Embryonic facial prominence (tissue), 1 donor: ENCODE data around the gene DOCK8.
"Not testable (repeated sequence)": the region's sequence is repeated elsewhere in the genome, so short reads cannot be mapped to it uniquely, and the experiment has no call there.

ENCODE experiments used
- DNase-seq: peaks from one replicate; pipeline ENCODE4 v3.0.0-alpha.2; 2016; ENCODE audit errors: extremely low spot score

Gene DOCK8

DNA sequence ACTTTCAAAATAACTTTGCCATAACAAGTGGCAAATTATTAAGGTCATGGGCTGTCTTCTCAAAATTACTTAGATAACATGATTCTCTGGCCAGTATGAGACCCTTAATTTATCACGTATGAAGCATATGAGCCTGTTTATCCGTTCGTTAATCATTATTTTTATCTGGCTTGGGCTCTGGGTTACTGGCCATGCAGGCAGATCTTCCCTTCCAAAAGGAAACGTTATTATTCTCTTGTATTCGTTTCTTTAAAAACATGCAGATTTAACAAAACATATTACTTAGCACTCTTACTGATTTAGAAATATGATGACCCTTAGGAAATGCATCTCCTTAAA, 148.6 kb downstream of the DOCK8 start:
- no peak for DNase-seq

DNA sequence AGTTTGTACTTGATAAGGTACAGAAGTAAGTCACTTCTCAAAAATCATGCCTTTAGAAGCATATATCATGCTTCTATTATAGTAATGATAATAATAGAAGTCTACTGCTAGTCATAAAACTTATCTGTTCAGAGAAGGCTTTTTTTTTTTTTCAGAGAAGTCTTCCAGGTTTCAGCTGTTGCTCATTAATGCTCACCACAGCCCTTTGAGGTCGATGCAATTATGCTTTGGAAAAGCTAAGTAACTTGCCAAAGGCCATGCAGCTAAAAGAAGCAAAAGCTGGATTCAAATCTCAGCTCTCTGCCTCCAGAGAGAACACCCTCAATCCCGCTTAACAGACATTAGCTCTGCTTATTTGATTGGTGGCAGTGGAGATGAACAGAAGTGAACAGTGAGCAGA, 150.8 kb downstream of the DOCK8 start:
- no peak for DNase-seq

DNA sequence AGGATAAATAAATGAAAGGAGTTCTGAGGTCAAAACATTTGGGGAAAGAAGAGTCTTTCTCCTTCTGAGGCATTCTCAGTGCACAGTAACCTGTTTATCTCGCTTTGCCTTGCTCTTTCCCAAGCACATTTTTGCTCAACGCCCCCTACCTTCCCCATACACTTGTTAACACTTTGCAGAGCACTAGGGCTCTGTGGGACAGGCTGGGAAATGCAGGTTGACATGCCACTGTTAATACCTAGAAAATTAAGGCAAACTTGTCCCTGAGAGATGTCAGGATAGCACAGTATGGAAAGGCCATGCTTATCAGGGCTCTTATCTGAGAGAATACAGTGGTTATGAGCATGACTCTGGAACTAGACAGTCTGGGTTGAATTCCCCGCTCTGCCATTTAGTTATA, 152.0 kb downstream of the DOCK8 start:
- DNase-seq = no peak

DNA sequence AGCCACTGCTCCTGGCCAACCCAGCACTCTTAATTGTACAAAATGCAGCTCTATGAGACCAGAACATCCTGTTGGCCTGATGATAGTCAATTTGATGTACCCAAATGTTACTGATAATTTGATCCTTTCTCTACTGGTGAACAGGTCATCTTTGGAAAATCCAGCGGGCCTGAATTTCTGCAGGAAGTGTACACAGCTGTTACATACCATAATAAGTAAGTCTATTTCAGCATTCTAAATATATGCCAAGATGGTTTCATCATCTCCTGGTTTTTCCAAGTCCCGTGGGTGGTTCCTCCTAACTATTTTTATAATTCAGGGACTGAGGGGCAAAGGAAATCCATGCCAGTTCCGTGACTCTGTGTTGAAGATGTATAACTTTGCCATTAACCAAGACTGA, 155.4 kb downstream of the DOCK8 start:
- DNase-seq = no peak

DNA sequence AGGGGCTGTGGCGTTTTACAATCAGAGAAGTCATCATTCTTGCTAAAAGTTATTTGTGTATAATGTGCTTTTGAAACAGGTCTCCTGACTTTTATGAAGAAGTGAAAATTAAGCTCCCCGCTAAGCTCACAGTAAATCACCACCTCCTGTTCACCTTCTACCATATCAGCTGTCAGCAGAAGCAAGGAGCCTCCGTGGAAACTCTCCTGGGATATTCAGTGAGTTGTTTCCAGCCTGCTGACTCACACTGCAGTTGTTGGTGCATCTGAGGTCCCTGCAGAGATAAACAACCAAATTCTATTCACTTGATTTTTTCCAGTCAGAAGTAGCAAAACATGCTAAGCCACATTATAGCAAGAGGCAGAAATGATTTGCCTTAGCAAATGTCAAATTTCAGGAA, 156.7 kb downstream of the DOCK8 start:
- no peak for DNase-seq

DNA sequence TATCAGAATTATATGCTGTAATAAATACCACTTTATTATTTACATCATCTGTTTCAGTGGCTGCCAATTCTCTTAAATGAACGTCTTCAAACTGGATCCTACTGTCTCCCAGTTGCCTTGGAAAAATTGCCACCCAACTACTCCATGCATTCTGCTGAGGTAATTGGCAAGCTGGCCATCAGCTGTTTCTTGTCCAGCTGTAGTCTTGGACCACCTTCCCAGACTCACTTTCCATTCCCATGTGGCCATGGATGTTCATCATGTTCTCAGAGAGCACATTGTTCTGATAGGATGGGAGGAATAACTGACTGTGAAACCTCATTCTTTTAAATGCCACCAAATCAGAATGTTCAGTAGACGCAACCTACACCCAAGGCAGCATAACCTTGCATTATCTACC, 157.5 kb downstream of the DOCK8 start:
- DNase-seq = no peak

DNA sequence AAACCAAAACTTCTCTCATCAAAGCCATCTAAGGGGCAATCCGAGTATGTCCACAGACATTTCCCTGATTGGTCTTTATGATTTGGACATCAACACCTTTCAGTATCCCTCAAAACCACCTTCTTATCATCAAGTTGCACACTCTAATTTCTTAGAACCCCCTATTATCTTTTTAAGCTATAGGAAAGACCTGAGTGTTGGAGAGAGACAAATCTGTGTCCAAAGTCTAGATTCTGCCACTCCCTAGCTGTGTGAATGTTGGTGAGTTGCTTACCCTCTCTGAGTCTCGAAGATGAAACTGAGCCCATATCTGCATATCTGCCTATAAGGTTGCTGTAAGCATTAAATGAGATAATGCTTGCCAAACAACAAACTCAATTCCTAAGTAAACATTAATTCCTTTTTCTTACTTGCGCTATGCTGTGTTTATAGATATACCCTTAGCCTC, 159.1 kb downstream of the DOCK8 start:
- DNase-seq = no peak

DNA sequence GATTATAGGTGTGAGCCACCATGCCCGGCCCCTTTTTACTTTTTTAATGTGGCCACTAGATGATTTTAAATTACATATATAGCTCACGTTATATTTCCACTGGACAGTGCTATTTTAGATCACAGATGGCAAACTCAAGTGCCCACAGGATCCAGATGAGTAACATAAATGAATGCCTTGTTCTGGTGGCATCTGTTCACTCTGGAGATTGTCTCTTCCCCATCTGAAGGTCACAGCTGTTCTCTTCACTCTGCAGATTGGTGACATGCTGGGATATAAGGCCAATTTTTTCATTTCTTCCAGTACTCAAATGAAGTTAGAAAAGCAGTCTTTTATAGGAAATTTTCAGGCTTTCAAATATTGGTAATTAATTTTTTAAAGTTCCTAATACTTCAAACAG, 160.1 kb downstream of the DOCK8 start:
- no peak for DNase-seq

DNA sequence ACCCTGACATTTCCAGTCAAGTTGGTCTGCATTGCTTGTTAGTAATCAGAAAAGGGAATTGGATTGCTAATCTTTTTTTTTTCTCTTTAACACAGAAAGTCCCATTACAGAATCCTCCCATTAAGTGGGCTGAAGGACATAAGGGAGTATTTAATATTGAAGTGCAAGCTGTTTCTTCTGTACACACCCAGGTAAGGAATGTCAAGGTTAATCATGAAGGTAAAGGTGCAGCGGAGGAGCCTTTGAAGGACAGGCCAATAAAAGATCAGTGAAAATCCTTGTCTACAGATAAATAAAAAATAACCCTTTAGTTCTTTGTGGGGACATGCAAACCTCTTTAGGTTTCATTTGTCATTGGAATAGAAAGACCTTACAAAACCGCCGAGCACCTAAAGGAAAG, 161.4 kb downstream of the DOCK8 start:
- no peak for DNase-seq

DNA sequence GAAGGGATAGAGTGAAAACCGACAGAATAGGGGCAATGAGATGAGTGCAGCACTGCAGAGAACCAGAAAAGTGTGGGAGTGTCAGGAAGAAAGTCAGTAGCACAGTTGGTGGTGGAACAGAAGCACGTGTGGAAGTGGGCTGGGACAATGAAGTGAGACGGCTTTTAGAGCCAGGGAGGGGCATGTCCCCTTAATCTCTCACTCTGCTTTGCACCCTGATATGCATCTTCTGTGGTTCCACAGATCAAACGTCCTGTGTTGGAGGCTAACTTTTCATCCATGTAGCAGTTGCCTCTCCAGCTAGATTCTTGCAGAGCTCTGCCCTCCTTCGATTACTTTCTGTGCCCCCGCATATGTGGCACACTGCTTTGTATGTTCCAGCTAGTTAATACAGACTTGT, 163.6 kb downstream of the DOCK8 start:
- DNase-seq = no peak

DNA sequence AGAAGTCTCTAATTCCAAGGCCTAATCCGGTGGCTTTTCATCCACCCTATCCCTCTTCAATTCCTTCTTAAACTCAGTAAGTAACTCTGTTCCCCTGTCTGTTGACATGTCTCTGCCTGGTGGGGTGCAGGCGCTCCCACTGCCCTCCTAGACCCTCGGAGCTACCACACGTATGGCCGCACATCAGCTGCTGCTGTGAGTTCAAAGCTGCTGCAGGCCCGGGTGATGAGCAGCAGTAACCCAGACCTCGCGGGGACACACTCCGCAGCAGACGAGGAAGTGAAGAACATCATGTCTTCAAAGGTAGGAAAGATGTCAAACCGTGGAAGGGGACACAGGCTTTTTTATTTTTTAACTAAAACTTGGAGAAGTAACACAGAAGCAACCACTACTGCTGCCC, 167.7 kb downstream of the DOCK8 start:
- no peak for DNase-seq

DNA sequence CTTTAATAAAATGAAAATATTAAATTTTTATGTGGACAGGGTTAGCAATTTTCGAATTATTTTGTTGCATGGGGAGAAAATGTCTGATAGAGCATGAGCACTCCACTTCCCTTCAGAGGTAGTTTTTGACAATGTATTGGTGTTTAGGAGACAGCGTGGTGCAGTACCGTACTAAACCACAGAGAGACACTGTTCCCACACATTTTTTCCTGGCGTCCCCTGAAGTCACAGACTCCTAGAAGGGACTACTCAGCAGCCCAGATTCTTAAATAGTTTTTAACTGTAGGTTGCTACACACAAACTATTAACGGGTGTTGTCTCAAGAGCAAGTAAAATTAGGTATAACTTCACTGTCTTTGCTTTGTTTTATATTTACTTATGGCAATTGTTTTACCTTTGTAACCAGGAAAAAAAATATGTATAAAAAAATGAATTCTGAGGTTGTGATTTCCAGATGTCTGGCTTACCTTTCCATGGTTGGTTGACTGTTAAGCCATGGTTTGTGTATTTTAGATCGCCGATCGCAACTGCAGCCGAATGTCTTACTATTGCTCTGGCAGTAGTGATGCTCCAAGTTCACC, 171.2 kb downstream of the DOCK8 start:
- DNase-seq = peak; percentile 53

DNA sequence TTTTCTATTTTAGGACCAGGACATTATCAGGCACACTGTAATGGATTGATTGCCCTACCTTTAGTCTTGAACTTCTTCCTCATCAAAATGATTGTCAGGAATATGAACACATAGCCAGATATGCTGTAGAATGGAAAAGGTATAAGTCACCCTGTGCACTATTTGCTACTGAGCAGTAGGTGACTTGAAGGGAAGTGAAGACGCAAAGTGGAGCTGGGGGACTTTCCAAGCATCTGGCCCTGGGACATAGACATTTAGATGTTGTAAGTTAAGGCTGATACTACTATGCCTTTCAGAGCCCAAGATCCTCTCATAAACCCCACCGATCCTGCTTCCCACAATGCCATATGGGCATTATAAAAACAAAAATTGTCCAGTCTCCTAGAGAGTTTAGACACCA, 174.5 kb downstream of the DOCK8 start:
- DNase-seq = no peak

DNA sequence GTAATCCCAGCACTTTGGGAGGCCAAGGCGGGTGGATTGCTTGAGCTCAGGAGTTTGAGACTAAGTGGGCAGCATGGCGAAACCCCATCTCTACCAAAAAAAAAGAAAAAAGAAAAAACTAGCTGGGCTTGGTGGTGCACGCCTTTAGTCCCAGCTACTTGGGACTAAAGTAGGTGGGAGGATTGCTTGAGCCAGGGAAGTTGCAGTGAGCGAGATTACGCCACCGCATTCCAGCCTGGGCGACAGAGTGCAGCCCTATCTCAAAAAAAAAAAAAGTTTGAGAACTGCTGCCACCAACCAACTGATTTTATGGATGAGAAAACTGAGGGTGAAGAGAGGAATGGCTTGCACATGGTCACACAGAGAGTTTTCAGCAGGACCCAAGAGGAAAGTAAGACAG, 175.1 kb downstream of the DOCK8 start:
- DNase-seq = no peak

DNA sequence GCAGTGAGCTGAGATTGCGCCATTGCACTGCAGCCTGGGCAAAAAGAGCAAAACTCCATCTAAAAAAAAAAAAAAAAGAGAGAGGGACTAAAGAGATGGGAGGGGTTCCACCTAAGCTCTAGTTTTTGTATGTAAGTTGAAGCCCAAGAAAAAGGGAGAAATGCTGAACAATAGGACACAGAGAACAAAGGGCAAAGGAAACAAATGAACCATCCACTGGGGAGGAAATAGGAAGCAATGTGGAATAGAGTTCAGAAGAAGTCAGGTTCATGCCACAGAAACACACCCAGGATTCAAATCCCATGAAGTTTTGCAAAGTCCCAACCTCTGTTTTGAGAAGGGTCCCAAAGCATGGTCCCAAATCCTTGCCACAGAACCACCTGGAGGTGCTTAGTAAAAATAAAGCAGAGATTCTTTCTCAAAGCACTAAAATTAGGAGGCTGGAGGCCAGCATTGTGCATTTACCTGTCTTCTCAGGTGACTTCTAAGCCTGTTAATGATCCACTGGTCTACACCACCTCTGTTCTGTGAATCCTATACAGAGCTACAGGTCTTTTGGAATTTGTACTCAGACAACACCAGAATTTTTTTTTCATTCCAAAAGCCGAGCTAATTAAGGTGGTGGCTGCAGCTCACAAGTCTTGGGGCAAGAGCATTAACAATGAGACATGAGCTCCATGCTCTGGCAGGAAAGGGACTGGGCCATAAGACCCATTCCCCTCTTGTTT, 177.6 kb downstream of the DOCK8 start:
- no peak for DNase-seq

DNA sequence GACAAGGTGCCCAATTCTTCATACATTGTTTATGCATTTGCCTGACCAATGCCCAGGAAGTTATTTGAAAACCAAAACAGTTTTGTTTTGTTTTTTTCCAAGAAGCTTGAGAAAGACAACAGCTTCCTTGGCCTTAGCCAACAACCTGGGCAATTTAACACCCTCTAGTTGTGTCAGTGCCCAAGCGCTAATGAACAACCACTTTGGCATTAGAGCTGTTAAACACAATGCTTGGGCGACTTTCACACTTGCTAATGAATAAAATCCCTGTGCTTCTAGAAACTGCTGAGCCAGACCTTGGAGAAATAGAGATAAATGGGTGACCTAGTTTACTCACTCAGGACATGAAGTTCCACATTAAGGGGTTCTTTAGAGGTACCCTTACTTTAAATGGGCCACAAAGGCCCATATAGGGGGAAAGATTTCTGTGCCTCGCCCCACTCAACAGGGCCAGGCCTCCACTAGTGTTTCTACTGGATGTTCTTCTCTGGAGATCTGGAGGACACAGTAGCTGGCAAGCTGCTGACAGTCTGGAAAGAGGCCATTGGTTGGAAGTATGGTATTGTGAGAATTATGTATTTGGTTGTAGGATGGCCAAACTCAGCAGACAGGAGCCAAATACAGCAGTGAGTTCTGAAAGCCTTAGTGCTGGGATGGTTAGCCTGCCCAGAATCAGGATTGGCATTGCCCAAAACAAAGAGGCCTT, 179.8 kb downstream of the DOCK8 start:
- DNase-seq = no peak

DNA sequence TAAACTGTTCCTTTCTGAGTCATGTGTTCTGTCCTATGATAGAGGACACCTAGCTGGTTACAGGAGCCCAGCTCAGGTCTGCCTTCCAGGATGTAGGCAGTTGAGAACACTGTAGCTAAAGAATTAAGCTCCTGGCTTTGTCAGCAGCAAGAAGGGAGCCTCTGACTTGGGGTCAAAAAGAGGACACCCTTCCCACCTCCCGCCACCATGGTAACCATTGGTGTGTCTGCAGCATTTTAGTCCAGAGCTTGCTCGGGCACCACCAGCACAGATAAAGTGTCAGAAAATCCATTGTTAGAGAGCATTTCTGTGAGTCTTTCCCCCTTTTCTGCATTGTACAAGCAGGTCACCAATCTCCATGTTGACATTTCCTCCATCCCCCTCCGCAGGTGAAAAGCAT, 181.7 kb downstream of the DOCK8 start:
- DNase-seq = no peak

DNA sequence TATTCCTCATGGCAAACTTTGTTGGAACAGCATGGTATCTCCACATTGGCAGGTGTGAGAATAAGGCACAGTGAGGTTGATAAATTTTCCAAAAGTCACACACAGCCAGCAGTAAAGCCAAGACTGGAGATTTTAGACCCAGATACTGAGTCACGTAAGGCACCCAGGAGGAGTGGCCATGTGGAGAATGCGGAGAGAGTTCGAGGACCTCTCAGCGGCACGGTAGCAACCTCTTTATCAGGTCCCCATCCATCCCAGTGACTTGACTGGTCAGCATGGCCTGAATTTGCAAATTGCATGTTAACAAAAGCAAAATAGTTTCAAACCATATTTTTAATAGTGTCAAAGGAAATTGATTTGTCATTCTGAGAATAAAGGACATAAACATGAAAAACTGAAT, 183.4 kb downstream of the DOCK8 start:
- DNase-seq = no peak

DNA sequence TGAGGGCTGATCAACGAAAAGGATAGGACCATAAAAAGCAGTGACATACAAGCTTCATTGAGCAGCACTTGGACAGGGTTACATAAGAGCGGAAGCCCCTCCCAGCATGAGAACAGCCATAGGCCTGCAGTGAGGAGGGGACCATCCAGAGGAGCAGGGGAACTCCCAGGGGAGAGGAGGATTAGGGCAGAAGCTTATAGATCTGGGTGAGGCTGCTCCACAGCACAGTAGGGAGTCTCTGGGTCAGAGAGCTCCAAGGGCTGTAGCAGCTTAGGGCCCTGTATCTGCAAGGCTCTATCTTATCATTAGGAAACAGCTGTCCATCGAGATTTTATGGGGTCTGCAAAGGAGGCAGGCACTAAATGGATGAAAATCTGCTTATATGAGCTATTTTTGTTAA, 186.6 kb downstream of the DOCK8 start:
- no peak for DNase-seq

DNA sequence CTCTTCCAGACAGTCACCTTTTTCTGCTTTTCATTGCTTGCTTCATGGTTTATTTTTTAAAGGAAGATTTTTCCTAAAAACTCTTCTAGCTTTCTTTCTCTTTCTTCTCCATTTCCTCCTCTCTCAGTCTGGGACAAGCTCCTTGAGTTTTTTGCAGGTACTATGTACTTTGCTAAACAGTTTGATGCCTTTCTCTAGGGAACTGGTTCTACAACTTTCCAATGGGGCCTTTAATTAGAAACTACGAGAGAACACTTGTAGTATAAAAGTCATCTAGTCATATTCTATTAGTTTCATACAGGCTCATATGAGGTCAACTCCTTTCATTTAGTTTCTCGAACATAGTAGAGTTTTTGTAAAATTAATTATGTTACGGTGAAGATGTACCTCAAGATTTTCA, 189.6 kb downstream of the DOCK8 start:
- DNase-seq = no peak

DNA sequence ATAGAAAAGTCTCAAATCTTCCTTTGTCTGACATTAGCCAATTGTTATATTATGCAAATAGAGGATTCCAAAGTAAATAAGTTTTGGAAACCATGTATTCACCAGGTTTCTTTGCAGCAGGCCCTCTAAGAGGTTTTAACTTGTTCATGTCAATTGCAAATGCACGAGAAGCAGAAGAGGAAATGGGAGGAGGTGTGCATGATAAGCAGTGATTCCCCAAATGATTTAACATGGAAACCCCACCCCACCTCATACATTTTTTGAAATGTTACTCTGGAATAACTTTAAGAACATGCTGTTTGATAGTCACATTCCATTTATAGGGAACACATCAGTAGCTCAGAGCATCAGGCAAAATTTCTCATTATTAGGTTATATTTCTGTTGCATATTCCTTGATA, 190.7 kb downstream of the DOCK8 start:
- DNase-seq = no peak

DNA sequence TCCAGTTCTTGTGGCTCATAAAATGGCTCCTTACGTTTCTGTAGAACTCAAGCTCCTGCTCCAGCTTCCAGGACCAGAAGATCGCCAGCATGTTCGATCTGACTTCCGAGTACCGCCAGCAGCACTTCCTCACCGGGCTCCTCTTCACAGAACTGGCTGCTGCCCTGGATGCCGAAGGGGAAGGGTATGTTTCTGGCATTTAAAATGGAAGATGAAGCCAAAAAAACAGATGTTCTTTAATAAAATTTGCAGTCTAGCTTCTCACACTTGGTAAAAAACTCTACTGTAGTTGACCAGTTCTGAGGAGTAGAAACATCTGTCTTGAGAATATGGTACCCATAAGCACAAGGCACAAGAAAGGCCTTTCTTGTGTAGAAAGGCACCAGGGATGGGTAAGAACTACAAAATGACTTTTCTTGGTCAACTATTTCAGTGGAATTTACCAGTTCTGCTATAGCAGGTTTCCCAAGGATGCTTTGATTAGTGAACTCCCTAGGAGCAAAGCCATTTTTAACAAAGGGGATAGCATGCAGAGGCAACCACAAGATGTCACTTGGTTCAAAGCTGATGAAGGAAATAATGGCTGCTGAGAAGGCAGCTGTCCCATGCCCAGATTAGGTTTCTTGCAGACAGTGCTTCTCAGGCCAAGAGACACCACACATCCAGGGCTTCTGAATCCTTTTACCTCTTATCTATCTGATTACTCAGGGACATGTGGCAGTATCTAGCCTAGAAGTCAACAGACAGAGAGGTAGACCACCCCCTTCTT, 192.4 kb downstream of the DOCK8 start:
- no peak for DNase-seq

DNA sequence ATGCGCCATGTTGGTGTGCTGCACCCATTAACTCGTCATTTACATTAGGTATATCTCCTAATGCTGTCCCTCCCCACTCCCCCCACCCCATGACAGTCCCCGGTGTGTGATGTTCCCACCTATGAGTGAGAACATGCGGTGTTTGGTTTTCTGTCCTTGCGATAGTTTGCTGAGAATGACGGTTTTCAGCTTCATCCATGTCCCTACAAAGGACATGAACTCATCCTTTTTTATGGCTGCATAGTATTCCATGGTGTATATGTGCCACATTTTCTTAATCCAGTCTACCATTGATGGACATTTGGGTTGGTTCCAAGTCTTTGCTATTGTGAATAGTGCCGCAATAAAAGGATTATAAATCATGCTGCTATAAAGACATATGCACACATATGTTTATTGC, 195.0 kb downstream of the DOCK8 start:
- DNase-seq = not testable (repeated sequence)
